Measurements from ENCODE around the gene STYX.

The STYX gene

DNA sequence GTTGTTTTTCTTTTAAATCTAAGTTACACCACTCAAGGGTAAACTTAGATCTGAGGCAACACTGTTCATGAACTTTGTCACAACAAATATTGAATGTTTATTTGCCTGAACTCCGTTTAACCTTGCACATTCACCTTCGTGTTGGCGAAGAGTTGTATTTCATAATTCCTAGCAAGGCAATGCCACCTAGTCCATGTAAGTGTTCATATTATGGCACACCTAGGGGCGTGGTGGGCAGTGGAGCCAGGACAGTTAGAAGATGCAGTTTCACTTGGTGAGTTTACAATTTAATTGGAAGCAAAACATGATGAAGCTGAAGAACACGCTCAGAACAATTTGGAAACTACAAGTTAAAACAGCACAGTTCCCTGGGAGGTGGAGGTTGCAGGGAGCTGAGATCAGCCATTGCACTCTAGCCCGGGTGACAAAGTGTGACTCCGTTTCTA is 91.9 kb downstream of the STYX start:
- Mint-ChIP-seq H3K4me3 (no peak overlapping the region), H3K4me1 (ENCODE audit: low read depth) (no peaks in the 10 kb centered on the region), H3K27me3 (peaks cover 1% of the 10 kb centered on the region), H3K9me3 (no peaks in the 10 kb centered on the region), H3K27ac (no peak overlapping the region), H3K36me3 (ENCODE audit: low read depth) (no peaks in the 10 kb centered on the region)
- intact Hi-C loops (cut with micrococcal nuclease), result loop anchor here (10.0 kb wide), 1 partner anchor 1353 kb away; no protein-coding TSS in a partner anchor

DNA sequence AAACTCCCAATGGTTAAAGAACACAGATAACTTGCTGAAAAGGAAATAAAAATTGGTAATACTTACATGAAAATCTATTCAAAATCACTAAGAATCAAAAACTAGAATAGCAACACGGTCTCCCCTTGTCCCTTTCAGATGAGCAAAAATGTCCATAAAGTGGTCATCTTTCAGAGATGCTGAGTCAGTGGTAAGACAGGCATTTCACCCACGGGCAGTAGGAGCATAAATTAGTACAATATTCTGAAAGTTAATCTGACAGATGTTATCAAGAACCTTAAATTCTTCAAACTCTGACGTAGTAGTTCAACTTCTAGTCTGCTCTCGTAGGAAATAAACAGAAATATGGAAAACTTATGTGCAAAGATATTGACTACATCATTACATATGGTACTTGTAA is 94.5 kb downstream of the STYX start:
- no peaks in the 10 kb centered on the region for H3K9me3 Mint-ChIP-seq
- H3K27ac Mint-ChIP-seq, result no peak overlapping the region
- intact Hi-C loops (cut with micrococcal nuclease), result loop anchor here (10.0 kb wide), 1 partner anchor 1350 kb away; no protein-coding TSS in a partner anchor
- H3K4me3 Mint-ChIP-seq, result no peak overlapping the region
- no peaks in the 10 kb centered on the region for H3K4me1 Mint-ChIP-seq (ENCODE audit: low read depth)
- no peaks in the 10 kb centered on the region for H3K36me3 Mint-ChIP-seq (ENCODE audit: low read depth)
- peaks cover 2% of the 10 kb centered on the region for H3K27me3 Mint-ChIP-seq

Measured in dendritic cell treated with granulocyte-macrophage colony-stimulating factor and Interleukin-4, amounts not matched to agents 40 ng/mL and 50 ng/mL, for 4 days (primary cell).